Activated CD4-positive, alpha-beta memory T cell treated with anti-CD3 and anti-CD28 coated beads for 36 hours (primary cell): ENCODE data around the gene ANTXR2. TPM values are rescaled to one million over a fixed set of nuclear protein-coding genes. Genes with fewer than 3 reads are reported as not detected.

Source experiments
- CTCF ChIA-PET: fragments of 350-600 bp; sonication (Branson Sonifier 250); formaldehyde crosslinking; loops from one replicate; lab custom pipeline; 2021; ENCODE audit warnings: antibody characterized with exemption, inconsistent platforms; lab: Charles Lee
- POLR2A ChIA-PET: fragments of 350-600 bp; sonication (Branson Sonifier 250); formaldehyde crosslinking; loops from one replicate; lab custom pipeline; 2021; ENCODE audit warnings: antibody characterized with exemption; lab: Charles Lee
- DNase-seq: peaks from one replicate; pipeline ENCODE4 v3.0.0-alpha.2; 2020
- H3K27ac Mint-ChIP-seq: one replicate; pipeline ENCODE4 v1.8.0; 2021; ENCODE audit warnings: mixed read lengths
- H3K27me3 Mint-ChIP-seq: one replicate; pipeline ENCODE4 v1.8.0; 2021; ENCODE audit warnings: mixed read lengths
- H3K36me3 Mint-ChIP-seq: one replicate; pipeline ENCODE4 v1.8.0; 2021; ENCODE audit warnings: mixed read lengths
- H3K4me1 Mint-ChIP-seq: one replicate; pipeline ENCODE4 v1.8.0; 2021; ENCODE audit warnings: low read depth, mixed read lengths
- H3K4me3 Mint-ChIP-seq: one replicate; pipeline ENCODE4 v1.8.0; 2021; ENCODE audit warnings: mild to moderate bottlenecking, mixed read lengths
- H3K9me3 Mint-ChIP-seq: one replicate; pipeline ENCODE4 v1.8.0; 2021; ENCODE audit warnings: mixed read lengths
- intact Hi-C: fragments of 100-400 bp; cut with micrococcal nuclease; formaldehyde crosslinking; loops from one replicate; pipeline ENCODE4 v1.15.1; 2023
- total RNA-seq, 2 experiments: library from RNA; stranded (reverse); gene quantifications; one replicate each; pipeline ENCODE4 v1.2.3, GENCODE V29; 2021

The ANTXR2 gene
- total RNA-seq, 2 experiments from 2014 or later = 12.6 to 14.4 TPM

- ChIA-PET CTCF (interaction anchor here (0.7 to 1.7 kb wide), 3 partner anchors 63 to 230 kb away, joined by 4 to 6 read pairs (median 4); no protein-coding TSS in a partner anchor), POLR2A (interaction anchor here (0.6 kb wide), 1 partner anchor 78 kb away, joined by 4 read pairs; no protein-coding TSS in a partner anchor)
- Mint-ChIP-seq H3K4me3 (no peak overlapping the region), H3K27ac (no peak overlapping the region), H3K27me3 (no peaks in the 10 kb centered on the region), H3K4me1 (peaks cover 11% of the 10 kb centered on the region), H3K36me3 (peaks cover 36% of the 10 kb centered on the region), H3K9me3 (no peaks in the 10 kb centered on the region)
- intact Hi-C loops = no loop called here
- no peak for DNase-seq
These were observed 93.1 kb downstream of the ANTXR2 start for GRCh38 chr4:79979785-79980437.

GRCh38 chr4:79977131-79977840, 95.7 kb downstream of the ANTXR2 start:
- no peaks in the 10 kb centered on the region for H3K9me3 Mint-ChIP-seq
- peaks cover 11% of the 10 kb centered on the region for H3K4me1 Mint-ChIP-seq
- H3K4me3 Mint-ChIP-seq = no peak overlapping the region
- H3K27me3 Mint-ChIP-seq = no peaks in the 10 kb centered on the region
- intact Hi-C loops = no loop called here
- DNase-seq = no peak
- H3K36me3 Mint-ChIP-seq = peaks cover 37% of the 10 kb centered on the region
- H3K27ac Mint-ChIP-seq = no peak overlapping the region
- POLR2A ChIA-PET = no interaction called here
- CTCF ChIA-PET = no interaction called here

- DNase-seq = no peak
- Mint-ChIP-seq H3K4me3 (no peak overlapping the region), H3K27ac (no peak overlapping the region), H3K36me3 (peaks cover 23% of the 10 kb centered on the region), H3K4me1 (no peaks in the 10 kb centered on the region), H3K27me3 (no peaks in the 10 kb centered on the region), H3K9me3 (peaks cover 6% of the 10 kb centered on the region)
- ChIA-PET POLR2A (no interaction called here), CTCF (no interaction called here)
- intact Hi-C loops = no loop called here
These were observed 108.4 kb downstream of the ANTXR2 start for GRCh38 chr4:79964400-79965211.

GRCh38 chr4:79964020-79964399, 109.0 kb downstream of the ANTXR2 start:
- no peak for DNase-seq
- no peaks in the 10 kb centered on the region for H3K27me3 Mint-ChIP-seq
- no peak overlapping the region for H3K27ac Mint-ChIP-seq
- ChIA-PET CTCF (no interaction called here), POLR2A (no interaction called here)
- peaks cover 23% of the 10 kb centered on the region for H3K36me3 Mint-ChIP-seq
- intact Hi-C loops = no loop called here
- no peak overlapping the region for H3K4me3 Mint-ChIP-seq
- H3K9me3 Mint-ChIP-seq = peaks cover 6% of the 10 kb centered on the region
- H3K4me1 Mint-ChIP-seq = no peaks in the 10 kb centered on the region

- intact Hi-C loops = no loop called here
- Mint-ChIP-seq H3K36me3 (peaks cover 12% of the 10 kb centered on the region), H3K4me1 (no peaks in the 10 kb centered on the region), H3K27me3 (no peaks in the 10 kb centered on the region), H3K4me3 (no peak overlapping the region), H3K9me3 (peaks cover 2% of the 10 kb centered on the region), H3K27ac (no peak overlapping the region)
- DNase-seq = no peak
- CTCF ChIA-PET = interaction anchor here (1.0 kb wide), 1 partner anchor 10 kb away, joined by 3 read pairs; no protein-coding TSS in a partner anchor
- POLR2A ChIA-PET = no interaction called here
These were observed 113.4 kb downstream of the ANTXR2 start for GRCh38 chr4:79959652-79960051.

- H3K4me1 Mint-ChIP-seq = no peaks in the 10 kb centered on the region
These were observed 114.4 kb downstream of the ANTXR2 start for GRCh38 chr4:79958466-79959264.

GRCh38 chr4:79949178-79949577, 123.9 kb downstream of the ANTXR2 start:
- intact Hi-C loops = no loop called here
- H3K36me3 Mint-ChIP-seq = no peaks in the 10 kb centered on the region
- ChIA-PET CTCF (interaction anchor here (1.5 kb wide), 1 partner anchor 10 kb away, joined by 3 read pairs; no protein-coding TSS in a partner anchor), POLR2A (no interaction called here)
- DNase-seq = no peak
- no peaks in the 10 kb centered on the region for H3K27me3 Mint-ChIP-seq
- H3K27ac Mint-ChIP-seq = no peak overlapping the region
- H3K4me3 Mint-ChIP-seq = no peak overlapping the region
- peaks cover 8% of the 10 kb centered on the region for H3K4me1 Mint-ChIP-seq
- no peaks in the 10 kb centered on the region for H3K9me3 Mint-ChIP-seq

More at GRCh38 chr4:79958466-79959264, 114.4 kb downstream of the ANTXR2 start:
- ChIA-PET POLR2A (no interaction called here), CTCF (interaction anchor here (1.0 kb wide), 1 partner anchor 9 kb away, joined by 3 read pairs; no protein-coding TSS in a partner anchor)
- H3K27ac Mint-ChIP-seq = no peak overlapping the region
- H3K27me3 Mint-ChIP-seq = no peaks in the 10 kb centered on the region
- H3K36me3 Mint-ChIP-seq = peaks cover 5% of the 10 kb centered on the region
- H3K9me3 Mint-ChIP-seq = no peaks in the 10 kb centered on the region
- no peak for DNase-seq
- H3K4me3 Mint-ChIP-seq = no peak overlapping the region
- intact Hi-C loops = no loop called here

GRCh38 chr4:79948739-79949138, 124.3 kb downstream of the ANTXR2 start:
- intact Hi-C loops = no loop called here
- H3K27me3 Mint-ChIP-seq = no peaks in the 10 kb centered on the region

GRCh38 chr4:79948261-79948660, 124.8 kb downstream of the ANTXR2 start:
- Mint-ChIP-seq H3K27ac (no peak overlapping the region), H3K9me3 (no peaks in the 10 kb centered on the region), H3K27me3 (no peaks in the 10 kb centered on the region), H3K4me3 (no peak overlapping the region), H3K4me1 (peaks cover 8% of the 10 kb centered on the region), H3K36me3 (no peaks in the 10 kb centered on the region)
- CTCF ChIA-PET = no interaction called here
- POLR2A ChIA-PET = no interaction called here
- intact Hi-C loops = no loop called here
- DNase-seq = no peak

More at GRCh38 chr4:79948739-79949138, 124.3 kb downstream of the ANTXR2 start:
- Mint-ChIP-seq H3K36me3 (no peaks in the 10 kb centered on the region), H3K27ac (no peak overlapping the region), H3K4me1 (peaks cover 8% of the 10 kb centered on the region), H3K9me3 (no peaks in the 10 kb centered on the region), H3K4me3 (no peak overlapping the region)
- no peak for DNase-seq
- ChIA-PET CTCF (no interaction called here), POLR2A (no interaction called here)

GRCh38 chr4:79947386-79947785, 125.6 kb downstream of the ANTXR2 start:
- POLR2A ChIA-PET = no interaction called here
- Mint-ChIP-seq H3K4me1 (peaks cover 8% of the 10 kb centered on the region), H3K36me3 (no peaks in the 10 kb centered on the region), H3K27ac (no peak overlapping the region), H3K9me3 (no peaks in the 10 kb centered on the region), H3K27me3 (no peaks in the 10 kb centered on the region), H3K4me3 (no peak overlapping the region)
- CTCF ChIA-PET = no interaction called here
- no peak for DNase-seq
- intact Hi-C loops = no loop called here

GRCh38 chr4:79935274-79935673, 137.8 kb downstream of the ANTXR2 start:
- DNase-seq = no peak
- H3K4me1 Mint-ChIP-seq = peaks cover 2% of the 10 kb centered on the region
- no peaks in the 10 kb centered on the region for H3K36me3 Mint-ChIP-seq
- H3K27ac Mint-ChIP-seq = no peak overlapping the region
- no peaks in the 10 kb centered on the region for H3K9me3 Mint-ChIP-seq
- H3K27me3 Mint-ChIP-seq = no peaks in the 10 kb centered on the region
- ChIA-PET POLR2A (no interaction called here), CTCF (no interaction called here)
- intact Hi-C loops = no loop called here
- H3K4me3 Mint-ChIP-seq = no peak overlapping the region
